Neural cell (in vitro differentiated cells): ENCODE data around the gene BTK.

Experiments
- CTCF ChIP-seq: fragments of 450-650 bp; IDR thresholded peaks from 2 replicates; pipeline ENCODE4 v1.5.1; 2014; ENCODE audit warnings: antibody characterized with exemption, mild to moderate bottlenecking, moderate library complexity; ENCODE audit not compliant: poor library complexity, severe bottlenecking
- POLR2AphosphoS5 ChIP-seq: IDR thresholded peaks from 2 replicates; pipeline ENCODE4 v1.6.1; 2012

DNA sequence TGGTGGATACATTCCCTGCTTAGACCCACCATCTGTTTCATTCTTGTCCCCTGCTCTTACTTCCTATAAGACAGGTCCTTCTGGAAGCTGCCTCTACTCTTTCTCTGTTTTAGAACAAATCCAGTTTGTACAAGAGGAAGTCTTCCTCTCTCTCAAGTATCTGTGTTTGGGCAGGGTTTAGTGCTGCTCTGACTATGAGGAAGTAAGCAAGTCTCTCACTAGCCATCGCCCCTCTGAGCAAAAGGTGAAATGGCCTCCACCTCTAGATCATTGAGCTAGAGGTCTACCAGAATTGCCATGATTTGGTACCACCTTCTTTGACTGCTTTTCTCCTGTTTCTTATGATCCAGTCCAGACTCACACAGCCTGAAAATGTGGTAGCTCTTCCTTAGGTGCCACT, 8.4 kb downstream of the BTK start:
- no peak for TF ChIP-seq CTCF
- TF ChIP-seq POLR2AphosphoS5: no peak
